ENCODE measurements around the gene CASS4. TPM values are rescaled to one million over a fixed set of nuclear protein-coding genes. Genes with fewer than 3 reads are reported as not detected.
A peak's percentile ranks its signal among the peaks of the same experiment; 100 is the strongest.

The CASS4 gene
- total and polyA plus RNA-seq, 12 donors: 0.22 to 2.8 (median 0.59) TPM

- ATAC-seq: no peak
- H3K36me3 ChIP-seq: no peaks in the 10 kb centered on the region
- peaks cover 0 to 15% (median 3%) of the 10 kb centered on the region in 7 donors for H3K27me3 ChIP-seq
- intact Hi-C loops (cut with DNase I): no loop called here
- H3K27ac ChIP-seq: peak overlapping the region in 1 of 10 donors; percentile 74
- WGBS, 2 donors: 83 to 87% methylated on average over 8 of the region's 8 CpGs
- H3K4me1 ChIP-seq: peaks cover 0 to 57% (median 7%) of the 10 kb centered on the region in 9 donors
- no peak for DNase-seq
- no peak overlapping the region for H3K4me3 ChIP-seq
- H3K9me3 ChIP-seq: no peaks in the 10 kb centered on the region
- TF ChIP-seq CTCF (IDR thresholded peaks at IDR 0.05): no peak
Observed at GRCh38 chr20:56428881-56429280, 16.8 kb downstream of the CASS4 start.

- no peak for ATAC-seq
- Histone ChIP-seq H3K27ac (peak overlapping the region in 1 of 10 donors; percentile 74), H3K4me3 (peak overlapping the region in 1 of 10 donors; percentile 22), H3K36me3 (no peaks in the 10 kb centered on the region), H3K9me3 (no peaks in the 10 kb centered on the region), H3K4me1 (peaks cover 0 to 54% (median 7%) of the 10 kb centered on the region in 9 donors), H3K27me3 (peaks cover 0 to 15% (median 3%) of the 10 kb centered on the region in 7 donors)
- intact Hi-C loops (cut with DNase I): no loop called here
- DNase-seq: no peak
- TF ChIP-seq CTCF (IDR thresholded peaks at IDR 0.05): no peak
- WGBS, 2 donors: 59 to 67% methylated on average over 6 of the region's 6 CpGs
Observed at GRCh38 chr20:56429502-56429901, 17.4 kb downstream of the CASS4 start.

- Histone ChIP-seq H3K36me3 (no peaks in the 10 kb centered on the region), H3K4me3 (no peak overlapping the region), H3K27me3 (peaks cover 0 to 15% (median 3%) of the 10 kb centered on the region in 7 donors), H3K4me1 (peaks cover 0 to 53% (median 7%) of the 10 kb centered on the region in 9 donors), H3K27ac (peak overlapping the region in 1 of 10 donors; percentile 74), H3K9me3 (no peaks in the 10 kb centered on the region)
- no peak for DNase-seq
- ATAC-seq: no peak
- no peak for TF ChIP-seq CTCF (IDR thresholded peaks at IDR 0.05)
- WGBS, 2 donors: 45 to 62% methylated on average over 4 of the region's 4 CpGs
- intact Hi-C loops (cut with DNase I): no loop called here
Observed at GRCh38 chr20:56429941-56430340, 17.9 kb downstream of the CASS4 start.

- Histone ChIP-seq H3K27me3 (peaks cover 0 to 15% (median 3%) of the 10 kb centered on the region in 7 donors), H3K27ac (peak overlapping the region in 1 of 10 donors; percentile 74), H3K36me3 (no peaks in the 10 kb centered on the region), H3K9me3 (no peaks in the 10 kb centered on the region), H3K4me1 (peaks cover 0 to 53% (median 7%) of the 10 kb centered on the region in 9 donors), H3K4me3 (no peak overlapping the region)
- TF ChIP-seq CTCF (IDR thresholded peaks at IDR 0.05): no peak
- no peak for ATAC-seq
- DNase-seq: no peak
- 59 to 72% methylated on average over 4 of the region's 4 CpGs for WGBS, 2 donors
- intact Hi-C loops (cut with DNase I): no loop called here
Observed at GRCh38 chr20:56430461-56430860, 18.4 kb downstream of the CASS4 start.

Data from heart right ventricle (tissue), 16 donors.